ENCODE measurements around the gene WDR36. TPM values are rescaled to one million over a fixed set of nuclear protein-coding genes. Genes with fewer than 3 reads are reported as not detected.

WDR36 gene
- polyA plus RNA-seq, 4 donors = 26.6 to 33.8 (median 28.0) TPM

DNA sequence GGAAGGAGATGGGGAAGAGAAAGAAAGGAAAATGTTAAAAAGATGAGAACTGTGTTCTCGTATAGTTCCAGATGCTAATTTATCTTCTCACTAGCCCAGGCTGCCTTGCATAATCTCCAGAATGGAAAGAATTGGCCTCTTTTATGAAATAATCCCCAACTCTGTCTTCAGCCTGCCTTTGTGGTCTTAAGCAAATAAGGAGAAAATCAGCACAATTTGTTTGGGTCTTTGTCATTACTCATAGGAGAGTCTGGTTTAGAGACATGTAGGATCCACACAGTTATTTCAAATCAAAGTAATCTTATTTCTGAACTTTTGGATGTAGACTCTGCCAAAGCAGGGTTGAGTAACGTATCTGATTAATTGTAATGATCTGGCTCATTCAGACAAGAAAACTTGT lies 81.3 kb downstream of the WDR36 start:
- DNase-seq (ENCODE audit: low read depth in 4 of 4, low spot score in 2 of 4) = no peak

Other genes with a start within 250 kb of the WDR36 start
- under 1 TPM; 0.13 to 0.40 (median 0.24) TPM for gene TSLP, start 20.6 kb upstream of the WDR36 start, polyA plus RNA-seq (ENCODE audit: insufficient read length in 4 of 4)
- 1 to 10 TPM; 4.2 to 6.1 (median 5.8) TPM for gene CAMK4, start 132.0 kb downstream of the WDR36 start, polyA plus RNA-seq (ENCODE audit: insufficient read length in 4 of 4)